ENCODE results near the gene ADGRG3. TPM values are rescaled to one million over a fixed set of nuclear protein-coding genes. Genes with fewer than 3 reads are reported as not detected.

ADGRG3 gene
- total and polyA plus RNA-seq, 9 of the 15 experiments (the other 6 are each of a cell fraction or from before 2014, with no cell fraction given), result 0.09 to 0.52 (median 0.14) TPM; not detected in 3

DNA sequence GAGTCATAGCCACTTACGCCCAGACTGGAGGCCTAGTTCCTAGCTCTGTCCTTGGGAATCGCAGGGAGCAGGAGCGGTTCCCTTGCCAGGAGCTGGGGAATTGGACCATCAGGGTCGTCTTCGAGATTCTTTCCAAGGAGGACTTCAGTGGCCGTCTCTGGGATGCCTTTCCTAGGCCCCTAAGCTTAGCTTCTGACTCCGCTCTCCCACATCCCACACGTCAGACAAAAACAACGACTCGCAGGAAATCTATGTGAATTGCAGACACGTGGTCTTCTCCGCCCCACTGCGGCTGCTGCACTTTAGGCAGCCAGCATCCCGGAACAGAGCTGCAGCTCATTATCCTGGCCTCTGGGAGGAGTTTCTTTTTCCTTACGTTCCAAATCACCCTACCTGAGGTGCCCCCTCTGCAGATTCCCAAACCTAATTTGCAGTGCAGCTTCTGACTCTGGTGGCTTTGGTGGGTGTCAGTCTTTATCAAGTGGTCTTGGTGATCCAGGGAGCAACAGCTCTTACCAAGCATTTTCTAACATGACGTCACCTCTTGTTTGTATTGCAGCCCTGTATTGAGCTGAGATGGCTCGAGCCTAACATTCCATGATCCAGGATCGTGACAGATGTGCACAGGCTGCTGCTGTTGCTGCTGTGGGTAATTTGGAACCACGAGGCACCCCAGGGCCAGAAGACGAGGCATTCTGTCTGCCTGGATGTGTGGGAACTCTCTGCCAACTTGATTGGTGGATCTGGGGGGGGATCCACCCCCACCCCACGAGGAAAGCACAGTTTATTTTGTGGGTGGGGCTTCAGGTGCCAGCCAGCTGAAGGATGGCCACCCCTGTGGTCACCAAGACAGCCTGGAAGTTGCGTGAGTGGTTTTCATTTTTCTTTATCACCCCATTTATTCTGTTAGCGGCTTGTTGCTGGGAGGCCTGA, 68.6 kb downstream of the ADGRG3 start (continued):
- TF ChIP-seq SLC30A9 (CRISPR knock-in tag; IDR thresholded peaks at IDR 0.05), result no peak
- TF ChIP-seq NFE2 (IDR thresholded peaks at IDR 0.05; ENCODE audit: low read depth), result no peak
- 0 out of 2 replicates have a peak, but pooled peaks have one; percentile 8 for TF ChIP-seq ZNF76 (CRISPR knock-in tag; IDR thresholded peaks at IDR 0.05; ENCODE audit: borderline replicate concordance)
- TF ChIP-seq CXXC5 (CRISPR knock-in tag; IDR thresholded peaks at IDR 0.05), result peak; percentile 33; the same call in 1 of the 2 replicates
- TF ChIP-seq, protein P1, sequence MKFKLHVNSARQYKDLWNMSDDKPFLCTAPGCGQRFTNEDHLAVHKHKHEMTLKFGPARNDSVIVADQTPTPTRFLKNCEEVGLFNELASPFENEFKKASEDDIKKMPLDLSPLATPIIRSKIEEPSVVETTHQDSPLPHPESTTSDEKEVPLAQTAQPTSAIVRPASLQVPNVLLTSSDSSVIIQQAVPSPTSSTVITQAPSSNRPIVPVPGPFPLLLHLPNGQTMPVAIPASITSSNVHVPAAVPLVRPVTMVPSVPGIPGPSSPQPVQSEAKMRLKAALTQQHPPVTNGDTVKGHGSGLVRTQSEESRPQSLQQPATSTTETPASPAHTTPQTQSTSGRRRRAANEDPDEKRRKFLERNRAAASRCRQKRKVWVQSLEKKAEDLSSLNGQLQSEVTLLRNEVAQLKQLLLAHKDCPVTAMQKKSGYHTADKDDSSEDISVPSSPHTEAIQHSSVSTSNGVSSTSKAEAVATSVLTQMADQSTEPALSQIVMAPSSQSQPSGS (CRISPR knock-in tag; IDR thresholded peaks at IDR 0.05), result peak; percentile 85; the same call in 1 of the 2 replicates
- TF ChIP-seq BRCA1 (IDR thresholded peaks at IDR 0.05), result no peak
- 0 out of 2 replicates have a peak, but pooled peaks have one; percentile 33 for TF ChIP-seq BRCA1 (CRISPR knock-in tag; IDR thresholded peaks at IDR 0.05)
- 0 out of 2 replicates have a peak, but pooled peaks have one; percentile 46 for TF ChIP-seq KAT7 (CRISPR knock-in tag; IDR thresholded peaks at IDR 0.05; ENCODE audit: borderline replicate concordance)
- no peak for TF ChIP-seq PPARD (CRISPR knock-in tag; IDR thresholded peaks at IDR 0.05)
- no peak for TF ChIP-seq ZFP36 (IDR thresholded peaks at IDR 0.05; ENCODE audit: low read depth, low read length, partially characterized antibody)
- TF ChIP-seq RBFOX2 (IDR thresholded peaks at IDR 0.05; ENCODE audit: low read depth, low read length), result no peak
- TF ChIP-seq EGR1 (conservative IDR thresholded peaks at IDR 0.05), result no peak
- no peak for TF ChIP-seq ZNF408 (CRISPR knock-in tag; IDR thresholded peaks at IDR 0.05; ENCODE audit: low read depth)
- TF ChIP-seq CTCF (IDR thresholded peaks at IDR 0.05 in 2 of 3, conservative IDR thresholded peaks at IDR 0.05 in 1 of 3; ENCODE audit: insufficient read depth in 2 of 3, low read depth in 1 of 3, low read length in 3 of 3), result peak; percentile 40 to 60 (median 49); a peak in 4 of 6 replicates
- peak; percentile 42; the same call in 1 of the 2 replicates for TF ChIP-seq LCOR (CRISPR knock-in tag; IDR thresholded peaks at IDR 0.05)
- TF ChIP-seq, protein P2, sequence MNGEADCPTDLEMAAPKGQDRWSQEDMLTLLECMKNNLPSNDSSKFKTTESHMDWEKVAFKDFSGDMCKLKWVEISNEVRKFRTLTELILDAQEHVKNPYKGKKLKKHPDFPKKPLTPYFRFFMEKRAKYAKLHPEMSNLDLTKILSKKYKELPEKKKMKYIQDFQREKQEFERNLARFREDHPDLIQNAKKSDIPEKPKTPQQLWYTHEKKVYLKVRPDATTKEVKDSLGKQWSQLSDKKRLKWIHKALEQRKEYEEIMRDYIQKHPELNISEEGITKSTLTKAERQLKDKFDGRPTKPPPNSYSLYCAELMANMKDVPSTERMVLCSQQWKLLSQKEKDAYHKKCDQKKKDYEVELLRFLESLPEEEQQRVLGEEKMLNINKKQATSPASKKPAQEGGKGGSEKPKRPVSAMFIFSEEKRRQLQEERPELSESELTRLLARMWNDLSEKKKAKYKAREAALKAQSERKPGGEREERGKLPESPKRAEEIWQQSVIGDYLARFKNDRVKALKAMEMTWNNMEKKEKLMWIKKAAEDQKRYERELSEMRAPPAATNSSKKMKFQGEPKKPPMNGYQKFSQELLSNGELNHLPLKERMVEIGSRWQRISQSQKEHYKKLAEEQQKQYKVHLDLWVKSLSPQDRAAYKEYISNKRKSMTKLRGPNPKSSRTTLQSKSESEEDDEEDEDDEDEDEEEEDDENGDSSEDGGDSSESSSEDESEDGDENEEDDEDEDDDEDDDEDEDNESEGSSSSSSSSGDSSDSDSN (IDR thresholded peaks at IDR 0.05; ENCODE audit: borderline replicate concordance in 1 of 2, low read depth in 2 of 2, low read length in 2 of 2), result no peak
- 0 out of 2 replicates have a peak, but pooled peaks have one; percentile 39 for TF ChIP-seq DEAF1 (CRISPR knock-in tag; IDR thresholded peaks at IDR 0.05)
- 0 out of 2 replicates have a peak, but pooled peaks have one; percentile 11 for TF ChIP-seq GABPA (tag; conservative IDR thresholded peaks at IDR 0.05; ENCODE audit: low read depth)
